Measurements from ENCODE around the gene CNTNAP2. TPM values are rescaled to one million over a fixed set of nuclear protein-coding genes. Genes with fewer than 3 reads are reported as not detected.
A peak's percentile ranks its signal among the peaks of the same experiment; 100 is the strongest.

The CNTNAP2 gene
- total and polyA plus RNA-seq, 2 donors (not counting 1 experiment from before 2014, with no cell fraction given): not detected

- Histone ChIP-seq H3K36me3 (ENCODE audit: control insufficient read depth, insufficient read depth, low read length) (no peaks in the 10 kb centered on the region), H3K9ac (ENCODE audit: insufficient read depth, low read length) (no peak overlapping the region), H3K27ac (ENCODE audit: insufficient read depth, low read length) (no peak overlapping the region), H3K9me3 (ENCODE audit: control insufficient read depth, insufficient read depth, low read depth, low read length) (no peaks in the 10 kb centered on the region), H2AFZ (ENCODE audit: low read length) (no peak overlapping the region), H3K27me3 (ENCODE audit: control insufficient read depth, insufficient read depth, low read length) (no peaks in the 10 kb centered on the region), H3K4me2 (ENCODE audit: extremely low read depth, insufficient read depth, low read length) (no peak overlapping the region), H3K79me2 (ENCODE audit: control insufficient read depth, insufficient read depth, low read length) (no peaks in the 10 kb centered on the region), H4K20me1 (ENCODE audit: control insufficient read depth, extremely low read depth, insufficient read depth, low read length) (no peaks in the 10 kb centered on the region), H3K4me1 (ENCODE audit: control insufficient read depth, extremely low read depth, insufficient read depth, low read length) (no peaks in the 10 kb centered on the region), H3K4me3 (replicated peaks in 1 of 4; ENCODE audit: control extremely low read depth in 1 of 4, insufficient read depth in 1 of 4, low read depth in 3 of 4, low read length in 4 of 4) (no peak overlapping the region)
- TF ChIP-seq EZH2 (IDR thresholded peaks at IDR 0.05; ENCODE audit: low read length, missing control alignments): no peak
- no peak for DNase-seq (ENCODE audit: low read depth in 2 of 2)
These were observed 1180.4 kb downstream of the CNTNAP2 start for GRCh38 chr7:147296986-147297385.

GRCh38 chr7:147298611-147299043 is 1182.0 kb downstream of the CNTNAP2 start:
- Histone ChIP-seq H3K9me3 (ENCODE audit: control insufficient read depth, insufficient read depth, low read depth, low read length) (no peaks in the 10 kb centered on the region), H3K4me1 (ENCODE audit: control insufficient read depth, extremely low read depth, insufficient read depth, low read length) (no peaks in the 10 kb centered on the region), H2AFZ (ENCODE audit: low read length) (no peak overlapping the region), H3K36me3 (ENCODE audit: control insufficient read depth, insufficient read depth, low read length) (no peaks in the 10 kb centered on the region), H3K27ac (ENCODE audit: insufficient read depth, low read length) (no peak overlapping the region), H3K9ac (ENCODE audit: insufficient read depth, low read length) (no peak overlapping the region), H3K27me3 (ENCODE audit: control insufficient read depth, insufficient read depth, low read length) (no peaks in the 10 kb centered on the region), H4K20me1 (ENCODE audit: control insufficient read depth, extremely low read depth, insufficient read depth, low read length) (no peaks in the 10 kb centered on the region), H3K79me2 (ENCODE audit: control insufficient read depth, insufficient read depth, low read length) (no peaks in the 10 kb centered on the region), H3K4me2 (ENCODE audit: extremely low read depth, insufficient read depth, low read length) (no peak overlapping the region), H3K4me3 (replicated peaks in 1 of 4; ENCODE audit: control extremely low read depth in 1 of 4, insufficient read depth in 1 of 4, low read depth in 3 of 4, low read length in 4 of 4) (no peak overlapping the region)
- DNase-seq (ENCODE audit: low read depth in 2 of 2): peak; percentile 16 to 67
- TF ChIP-seq CTCF (conservative IDR thresholded peaks at IDR 0.05 in 1 of 2, IDR thresholded peaks at IDR 0.05 in 1 of 2; ENCODE audit: low read depth in 1 of 2, low read length in 2 of 2) (no peak), EZH2 (IDR thresholded peaks at IDR 0.05; ENCODE audit: low read length, missing control alignments) (no peak)

GRCh38 chr7:147300293-147300692 is 1183.7 kb downstream of the CNTNAP2 start:
- no peaks in the 10 kb centered on the region for H4K20me1 ChIP-seq (ENCODE audit: control insufficient read depth, extremely low read depth, insufficient read depth, low read length)
- no peak overlapping the region for H3K4me2 ChIP-seq (ENCODE audit: extremely low read depth, insufficient read depth, low read length)
- no peaks in the 10 kb centered on the region for H3K79me2 ChIP-seq (ENCODE audit: control insufficient read depth, insufficient read depth, low read length)
- H3K27ac ChIP-seq (ENCODE audit: insufficient read depth, low read length): no peak overlapping the region
- H3K9ac ChIP-seq (ENCODE audit: insufficient read depth, low read length): no peak overlapping the region
- no peaks in the 10 kb centered on the region for H3K36me3 ChIP-seq (ENCODE audit: control insufficient read depth, insufficient read depth, low read length)
- H3K9me3 ChIP-seq (ENCODE audit: control insufficient read depth, insufficient read depth, low read depth, low read length): no peaks in the 10 kb centered on the region
- H3K4me1 ChIP-seq (ENCODE audit: control insufficient read depth, extremely low read depth, insufficient read depth, low read length): no peaks in the 10 kb centered on the region
- DNase-seq (ENCODE audit: low read depth in 2 of 2): no peak
- TF ChIP-seq CTCF (conservative IDR thresholded peaks at IDR 0.05 in 1 of 2, IDR thresholded peaks at IDR 0.05 in 1 of 2; ENCODE audit: low read depth in 1 of 2, low read length in 2 of 2) (no peak), EZH2 (IDR thresholded peaks at IDR 0.05; ENCODE audit: low read length, missing control alignments) (no peak)
- no peak overlapping the region for H2AFZ ChIP-seq (ENCODE audit: low read length)
- H3K4me3 ChIP-seq (replicated peaks in 1 of 4; ENCODE audit: control extremely low read depth in 1 of 4, insufficient read depth in 1 of 4, low read depth in 3 of 4, low read length in 4 of 4): no peak overlapping the region
- no peaks in the 10 kb centered on the region for H3K27me3 ChIP-seq (ENCODE audit: control insufficient read depth, insufficient read depth, low read length)

All from fibroblast of lung (primary cell).